Kidney (tissue), 14 donors: ENCODE measurements around the gene IMPG2. TPM values are rescaled to one million over a fixed set of nuclear protein-coding genes. Genes with fewer than 3 reads are reported as not detected.

Source experiments
- DNase-seq, 5 donors: peaks; one replicate each; pipeline ENCODE4 v3.0.0-alpha.2; 2013 to 2020
- FAIRE-seq: peaks from 2 replicates; lab custom pipeline; 2012; peaks lifted over from hg19 to GRCh38; lab: Jason Lieb, UNC
- H3K27ac ChIP-seq, 2 donors: one replicate each; pipeline ENCODE4 v1.7.0; 2013; ENCODE audit warnings: low read depth in 2 of 2, low read length in 2 of 2, inconsistent platforms in 1 of 2
- H3K27me3 ChIP-seq: one replicate; pipeline ENCODE4 v1.7.1; 2013; ENCODE audit warnings: low read length, inconsistent platforms; ENCODE audit not compliant: control insufficient read depth, insufficient read depth
- H3K36me3 ChIP-seq, 3 donors: one replicate each; pipeline versions ENCODE4 v1.7.0 to v1.7.1; 2013; ENCODE audit warnings: low read length in 3 of 3, control low read depth in 1 of 3, inconsistent platforms in 1 of 3; ENCODE audit not compliant: insufficient read depth in 3 of 3, control insufficient read depth in 2 of 3
- H3K4me1 ChIP-seq, 3 donors: one replicate each; pipeline versions ENCODE4 v1.7.0 to v1.7.1; 2013; ENCODE audit warnings: low read length in 3 of 3, inconsistent platforms in 1 of 3, low read depth in 1 of 3; ENCODE audit not compliant: control insufficient read depth in 2 of 3, insufficient read depth in 2 of 3
- H3K4me3 ChIP-seq, 3 donors: one replicate each; pipeline versions ENCODE4 v1.7.0 to v1.8.1; 2013; ENCODE audit warnings: low read length in 3 of 3, control low read depth in 1 of 3, inconsistent platforms in 1 of 3
- H3K9ac ChIP-seq, 3 donors: one replicate each; pipeline versions ENCODE4 v1.7.0 to v1.7.1; 2013; ENCODE audit warnings: low read length in 3 of 3, control low read depth in 1 of 3, inconsistent platforms in 1 of 3
- H3K9me3 ChIP-seq, 3 donors: one replicate each; pipeline versions ENCODE4 v1.7.0 to v1.7.1; 2013; ENCODE audit warnings: low read length in 3 of 3, control low read depth in 1 of 3, inconsistent platforms in 1 of 3; ENCODE audit not compliant: control insufficient read depth in 2 of 3, insufficient read depth in 1 of 3
- CTCF ChIP-seq: IDR thresholded peaks from 3 replicates; pipeline ENCODE4 v1.5.1; 2012; ENCODE audit warnings: mild to moderate bottlenecking, moderate library complexity, borderline replicate concordance; ENCODE audit not compliant: insufficient read depth; ENCODE audit errors: extremely low read depth
- intact Hi-C: fragments of 100-400 bp; cut with DNase I; formaldehyde crosslinking; loops from one replicate; pipeline ENCODE4 v1.11.1; 2022
- polyA plus RNA-seq: library from polyadenylated mRNA; stranded (reverse); fragments of 350-450 nt; fragmentation: Illumina TruSeq; extraction: RNeasy Lipid Tissue Mini Kit (QIAGEN cat#74804); gene quantifications from one replicate; pipeline ENCODE4 v1.2.3, GENCODE V29; 2014; ENCODE audit warnings: low read depth, low replicate concordance; ENCODE audit not compliant: insufficient read depth
- total RNA-seq: library from RNA; stranded (reverse); fragmentation: NEBNext Ultra II Directional; extraction: Animal tissue kit (Norgen Biotek cat#: 25700); gene quantifications from one replicate; pipeline ENCODE4 v1.2.1, GENCODE V29; 2021
- donor health status: control.
- donor health status: control.
- donor health status: control.
- donor health status: control.
- donor health status: control.
- donor health status: DM: yes; HTN: yes; CAD: no.
- donor health status: Normal renal cell carcinoma (clear cell type).

Gene IMPG2
- total and polyA plus RNA-seq, 2 donors from 2014 or later, result 0.15 to 0.85 TPM

- Histone ChIP-seq H3K36me3 (no peaks in the 10 kb centered on the region), H3K9me3 (no peaks in the 10 kb centered on the region), H3K4me1 (no peaks in the 10 kb centered on the region), H3K27me3 (no peaks in the 10 kb centered on the region), H3K4me3 (no peak overlapping the region), H3K9ac (no peak overlapping the region), H3K27ac (no peak overlapping the region)
- no peak for DNase-seq
- no peak for TF ChIP-seq CTCF
- intact Hi-C loops, result no loop called here
- no peak for FAIRE-seq
These were observed 130.6 kb downstream of the IMPG2 start for GRCh38 chr3:101189796-101190195.

- H3K9ac ChIP-seq, result no peak overlapping the region
- H3K27ac ChIP-seq, result no peak overlapping the region
- no peak overlapping the region for H3K4me3 ChIP-seq
- FAIRE-seq (no peak), DNase-seq (no peak)
- no peaks in the 10 kb centered on the region for H3K27me3 ChIP-seq
- intact Hi-C loops, result no loop called here
- no peak for TF ChIP-seq CTCF
- no peaks in the 10 kb centered on the region for H3K4me1 ChIP-seq
- no peaks in the 10 kb centered on the region for H3K9me3 ChIP-seq
- H3K36me3 ChIP-seq, result no peaks in the 10 kb centered on the region
These were observed 131.2 kb downstream of the IMPG2 start for GRCh38 chr3:101189176-101189575.

- FAIRE-seq (no peak), DNase-seq (no peak)
- H3K9me3 ChIP-seq, result no peaks in the 10 kb centered on the region
- no peak overlapping the region for H3K27ac ChIP-seq
- no peaks in the 10 kb centered on the region for H3K36me3 ChIP-seq
- no peak for TF ChIP-seq CTCF
- H3K4me1 ChIP-seq, result no peaks in the 10 kb centered on the region
- H3K9ac ChIP-seq, result no peak overlapping the region
- intact Hi-C loops, result no loop called here
- H3K4me3 ChIP-seq, result no peak overlapping the region
- H3K27me3 ChIP-seq, result no peaks in the 10 kb centered on the region
These were observed 135.0 kb downstream of the IMPG2 start for GRCh38 chr3:101185341-101185740.

- no peak overlapping the region for H3K4me3 ChIP-seq
- TF ChIP-seq CTCF, result no peak
- H3K27me3 ChIP-seq, result no peaks in the 10 kb centered on the region
- H3K9me3 ChIP-seq, result no peaks in the 10 kb centered on the region
- intact Hi-C loops, result no loop called here
- no peak for FAIRE-seq
- H3K36me3 ChIP-seq, result no peaks in the 10 kb centered on the region
- H3K27ac ChIP-seq, result no peak overlapping the region
- no peaks in the 10 kb centered on the region for H3K4me1 ChIP-seq
- no peak for DNase-seq
- no peak overlapping the region for H3K9ac ChIP-seq
These were observed 136.3 kb downstream of the IMPG2 start for GRCh38 chr3:101184111-101184510.
